DMS79 treated with DMSO at 0.1 percent for 48 hours (cell line): ENCODE results near the gene KRTAP5-10.
"Not testable (repeated sequence)": the region's sequence is repeated elsewhere in the genome, so short reads cannot be mapped to it uniquely, and the experiment has no call there.

Experiments
- DNase-seq: peaks from one replicate; lab custom pipeline; 2025; lab: John Stamatoyannopoulos, UW

The KRTAP5-10 gene

DNA sequence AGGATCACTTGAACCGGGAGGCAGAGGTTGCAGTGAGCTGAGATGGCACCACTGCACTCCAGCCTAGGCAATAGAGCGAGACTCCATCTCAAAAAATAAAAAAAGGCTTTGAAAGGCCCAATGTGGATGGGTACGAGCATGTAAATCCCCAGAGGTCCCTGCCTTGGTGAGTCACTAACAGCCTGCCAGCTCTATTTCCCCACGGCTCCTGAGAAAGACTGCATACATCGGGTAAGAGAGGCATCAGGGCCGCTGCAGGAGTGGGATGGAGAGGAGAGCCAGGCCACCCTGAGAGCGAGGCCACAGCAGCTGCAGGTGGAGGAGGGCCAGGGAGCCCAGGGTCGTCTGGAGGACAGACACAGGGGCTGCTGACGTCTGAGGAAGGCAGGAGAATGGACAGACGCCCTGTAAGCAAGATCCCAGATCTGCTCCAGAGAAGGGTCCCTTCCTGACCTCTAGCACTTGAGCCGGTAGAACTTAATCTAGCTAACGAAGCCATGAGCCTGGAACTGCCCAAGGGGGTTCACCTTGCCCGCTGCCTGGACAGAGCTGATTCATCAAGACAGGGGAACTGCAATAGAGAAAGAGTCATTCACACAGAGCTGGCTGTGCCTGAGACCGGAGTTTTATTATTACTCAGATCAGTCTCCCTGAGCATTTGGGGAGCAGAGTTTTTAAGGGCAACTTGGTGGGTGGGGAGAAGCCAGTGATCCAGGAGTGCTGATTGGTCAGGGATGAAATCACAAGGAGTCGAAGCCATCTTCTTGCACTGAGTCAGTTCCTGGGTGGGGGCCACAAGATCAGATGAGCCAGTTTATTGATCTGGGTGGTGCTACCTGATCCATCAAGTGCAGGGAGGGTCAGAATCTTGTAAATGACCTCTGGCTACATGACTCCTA, 22.2 kb upstream of the KRTAP5-10 start:
- no peak for DNase-seq

DNA sequence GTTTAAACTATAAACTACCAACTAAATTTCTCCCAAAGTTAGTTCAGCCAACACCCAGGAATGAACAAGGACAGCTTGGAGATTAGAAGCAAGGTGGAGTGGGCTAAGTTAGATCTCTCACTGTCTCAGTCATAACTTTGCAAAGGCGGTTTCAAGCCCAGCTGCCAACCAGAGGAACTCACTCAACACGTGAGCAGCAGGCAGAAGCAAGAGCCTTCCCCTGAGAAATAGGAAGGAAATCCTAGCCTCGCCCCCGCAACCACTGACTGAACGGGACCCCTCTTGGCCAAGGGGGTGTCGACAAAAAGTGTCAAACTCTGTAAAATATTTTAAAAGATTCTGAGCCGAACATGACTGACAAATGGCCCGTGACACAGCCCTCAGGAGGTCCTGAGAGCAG, 21.5 kb upstream of the KRTAP5-10 start:
- DNase-seq = no peak

DNA sequence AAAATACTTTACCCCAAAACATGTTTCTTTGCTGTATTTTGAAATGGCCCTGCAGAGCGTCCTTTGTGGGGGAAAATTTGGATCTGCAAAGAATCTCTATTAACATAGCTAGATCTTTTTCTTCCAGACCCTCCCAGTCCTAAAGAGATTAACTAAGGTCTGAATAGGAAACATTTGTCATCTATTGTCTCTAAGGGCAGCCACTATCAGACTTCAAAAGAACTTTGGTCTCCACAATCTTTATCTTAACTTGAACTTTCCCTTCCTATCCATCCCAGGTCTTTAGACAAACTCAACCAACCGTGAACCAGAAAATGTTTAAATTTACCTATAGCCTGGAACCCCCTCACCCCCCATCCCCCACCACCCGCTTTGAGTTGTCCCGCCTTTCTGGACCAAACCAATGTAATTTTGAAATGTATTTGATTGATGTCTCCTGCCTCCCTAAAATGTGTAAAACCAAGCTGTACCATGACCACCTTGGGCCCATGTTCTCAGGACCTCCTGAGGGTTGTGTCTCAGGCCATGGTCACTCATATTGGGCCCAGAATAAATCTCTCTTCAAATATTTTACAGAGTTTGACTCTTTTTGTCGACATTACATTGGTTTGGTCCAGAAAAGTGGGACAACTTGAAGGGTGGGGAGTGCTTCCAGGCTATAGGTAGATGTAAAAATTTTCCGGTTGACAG, 20.7 kb upstream of the KRTAP5-10 start:
- DNase-seq = no peak

DNA sequence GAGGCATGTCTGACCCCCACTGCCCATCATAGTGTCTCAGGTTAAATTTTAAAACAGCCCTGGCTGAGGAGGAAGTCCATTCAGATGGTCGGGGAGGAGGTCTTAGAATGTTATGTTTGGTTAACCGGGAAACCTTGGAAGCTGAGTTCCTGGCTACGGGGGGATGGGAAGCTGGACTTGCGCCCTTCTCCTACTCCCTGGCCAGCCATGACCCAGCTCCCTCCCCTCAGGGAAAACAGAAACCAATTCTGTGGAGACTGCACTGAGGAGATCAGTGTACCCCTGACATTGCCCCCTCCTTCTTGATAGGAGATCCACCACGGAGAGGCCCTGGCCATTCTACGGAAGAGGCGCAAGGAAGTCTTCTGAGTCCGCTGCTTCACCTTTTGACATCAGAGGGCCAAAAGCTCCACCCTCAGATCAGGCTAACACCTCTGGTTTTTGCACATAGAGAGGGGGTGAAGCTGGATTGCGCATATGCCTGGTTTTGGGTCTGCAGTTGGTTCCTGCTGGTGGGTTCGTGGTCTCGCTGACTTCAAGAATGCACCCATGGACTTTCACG, 19.9 kb upstream of the KRTAP5-10 start:
- no peak for DNase-seq

DNA sequence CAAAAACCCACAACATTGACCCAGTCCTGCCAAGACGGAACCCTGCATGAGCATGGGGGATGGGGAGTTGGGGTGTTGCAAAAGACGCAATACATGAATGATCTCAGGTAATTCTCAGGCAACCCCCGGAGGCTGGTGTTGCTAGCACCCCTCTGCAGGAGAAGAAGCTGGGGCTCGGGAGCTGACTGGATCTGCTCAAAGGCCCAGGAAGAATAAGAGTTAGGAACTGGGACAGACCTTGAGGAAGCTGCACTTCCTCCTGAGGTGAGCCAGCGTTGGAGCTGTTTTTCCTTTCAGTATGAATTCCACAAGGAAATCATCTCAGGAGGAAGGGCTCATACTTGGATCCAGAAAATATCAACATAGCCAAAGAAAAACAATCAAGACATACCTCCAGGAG, 17.2 kb upstream of the KRTAP5-10 start, which contains the start of gene KRTAP5-9:
Gene KRTAP5-9, plus strand, starts transcription at position 301 of the 400 bp plus-strand sequence. CDS start 238 bp downstream, outside the sequence.
- DNase-seq = no peak

DNA sequence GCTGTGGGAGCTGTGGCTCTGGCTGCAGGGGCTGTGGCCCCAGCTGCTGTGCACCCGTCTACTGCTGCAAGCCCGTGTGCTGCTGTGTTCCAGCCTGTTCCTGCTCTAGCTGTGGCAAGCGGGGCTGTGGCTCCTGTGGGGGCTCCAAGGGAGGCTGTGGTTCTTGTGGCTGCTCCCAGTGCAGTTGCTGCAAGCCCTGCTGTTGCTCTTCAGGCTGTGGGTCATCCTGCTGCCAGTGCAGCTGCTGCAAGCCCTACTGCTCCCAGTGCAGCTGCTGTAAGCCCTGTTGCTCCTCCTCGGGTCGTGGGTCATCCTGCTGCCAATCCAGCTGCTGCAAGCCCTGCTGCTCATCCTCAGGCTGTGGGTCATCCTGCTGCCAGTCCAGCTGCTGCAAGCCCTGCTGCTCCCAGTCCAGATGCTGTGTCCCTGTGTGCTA, 16.6 kb upstream of the KRTAP5-10 start:
- no peak for DNase-seq

DNA sequence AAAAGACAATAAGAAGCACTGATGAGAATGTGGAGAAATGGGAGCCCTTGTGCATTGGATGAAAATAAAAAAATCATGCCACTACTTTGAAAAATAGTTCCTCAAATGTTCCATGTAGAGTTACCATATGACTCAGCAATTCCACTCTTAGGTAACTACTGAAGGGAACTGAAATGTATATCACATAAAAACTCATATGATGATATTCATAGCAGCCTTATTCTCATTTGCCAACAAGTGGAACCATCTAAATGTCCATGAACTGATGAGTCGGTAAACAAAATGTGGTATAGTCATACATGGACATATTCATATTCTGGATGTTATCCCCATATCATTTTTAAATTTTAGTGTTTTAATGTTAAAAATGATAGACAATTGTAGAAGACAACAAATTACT, 13.7 kb upstream of the KRTAP5-10 start:
- no peak for DNase-seq

DNA sequence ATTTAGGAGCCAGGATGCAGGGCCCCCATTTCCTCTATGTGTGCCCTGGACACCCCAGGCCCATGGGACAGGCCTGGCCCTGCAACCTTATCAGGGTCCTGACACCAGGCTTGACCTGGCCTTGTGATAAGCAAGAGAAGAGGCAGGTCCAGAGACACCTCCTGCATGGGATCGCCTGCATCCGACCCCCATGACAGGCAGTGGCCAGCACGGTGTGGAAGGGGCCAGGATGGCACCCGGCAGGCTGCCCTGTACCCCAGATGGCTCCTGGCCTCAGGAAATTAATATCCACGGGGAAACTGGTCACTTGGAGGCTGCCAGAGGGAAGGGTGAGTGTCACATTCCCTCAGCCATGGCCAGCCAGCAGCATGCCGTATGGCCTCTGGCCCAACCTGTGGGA, 10.4 kb upstream of the KRTAP5-10 start:
- DNase-seq = no peak

DNA sequence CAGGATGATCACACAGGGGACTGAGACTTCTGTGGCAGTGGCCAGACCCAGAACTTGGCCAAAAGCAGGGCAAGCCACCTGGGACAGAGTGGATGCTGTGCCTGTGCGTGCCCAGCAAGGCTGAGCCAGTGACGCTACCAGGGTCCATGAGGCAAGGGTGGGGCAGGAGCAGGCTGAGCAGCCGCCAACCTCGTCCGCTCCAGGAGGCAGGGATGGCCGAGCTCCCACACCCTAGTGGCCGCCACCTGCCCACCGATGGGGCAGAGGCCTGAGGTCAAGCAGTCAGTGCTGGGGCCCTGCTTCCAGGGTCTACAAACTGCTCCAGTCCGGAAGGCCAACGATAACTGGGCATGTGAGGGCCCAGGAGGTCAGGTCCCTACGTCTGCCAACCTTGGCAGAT, 9.9 kb upstream of the KRTAP5-10 start:
- DNase-seq = no peak

DNA sequence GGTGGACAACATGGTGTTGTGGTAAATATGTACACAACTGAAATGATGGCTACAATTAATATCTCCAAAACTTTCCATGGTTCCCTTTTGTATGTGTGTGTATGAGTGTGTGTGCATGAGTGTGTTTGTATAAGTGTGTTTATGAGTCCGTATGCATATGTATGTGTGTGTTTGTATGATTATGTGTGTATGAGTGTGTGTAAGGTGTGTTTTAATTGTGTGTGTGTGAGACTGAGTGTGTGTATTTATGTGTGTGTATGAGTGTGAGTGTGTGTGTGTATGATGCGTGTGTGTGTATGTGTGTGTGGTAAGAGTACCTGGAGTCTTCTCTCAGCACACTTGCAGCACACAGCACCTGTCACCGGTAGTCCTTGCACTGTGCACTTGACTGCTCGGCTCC, 9.3 kb upstream of the KRTAP5-10 start:
- DNase-seq = no peak

DNA sequence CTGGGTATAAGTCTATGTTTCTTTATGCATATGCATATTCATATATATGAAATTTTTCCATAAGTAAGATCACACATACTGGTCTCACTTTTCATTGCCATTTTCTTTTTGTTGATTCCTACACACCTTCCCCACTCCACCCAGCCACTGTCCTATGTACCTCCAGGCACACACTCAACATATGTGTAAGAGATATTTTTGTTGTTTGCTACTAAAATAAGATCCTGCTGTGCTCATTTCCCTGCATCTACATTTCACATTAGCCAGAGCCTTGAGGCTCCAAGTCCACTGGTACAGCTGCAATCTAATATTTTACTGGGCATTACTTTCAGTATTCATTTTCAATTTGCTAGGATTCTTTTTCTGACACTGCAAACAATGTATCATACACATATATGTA, 8.1 kb upstream of the KRTAP5-10 start:
- no peak for DNase-seq

DNA sequence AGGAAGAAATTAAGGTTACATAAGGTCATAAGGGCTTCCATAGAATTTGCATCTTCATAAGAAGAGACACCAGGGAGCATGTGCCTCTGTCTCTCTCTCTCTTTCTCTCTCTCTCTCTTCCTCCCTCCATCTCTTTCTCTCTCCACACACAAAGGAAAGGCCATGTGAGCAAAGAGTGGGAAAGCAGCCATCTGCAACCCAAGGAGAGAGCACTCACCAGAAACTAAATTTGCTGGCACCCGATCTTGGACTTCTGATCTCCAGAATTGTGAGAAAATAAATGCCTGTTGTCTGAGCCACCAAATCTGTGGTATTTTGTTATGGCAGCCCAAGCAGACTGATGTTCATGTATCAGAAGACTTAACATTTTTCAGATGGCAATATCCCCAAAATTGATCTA, 6.4 kb upstream of the KRTAP5-10 start:
- no peak for DNase-seq

DNA sequence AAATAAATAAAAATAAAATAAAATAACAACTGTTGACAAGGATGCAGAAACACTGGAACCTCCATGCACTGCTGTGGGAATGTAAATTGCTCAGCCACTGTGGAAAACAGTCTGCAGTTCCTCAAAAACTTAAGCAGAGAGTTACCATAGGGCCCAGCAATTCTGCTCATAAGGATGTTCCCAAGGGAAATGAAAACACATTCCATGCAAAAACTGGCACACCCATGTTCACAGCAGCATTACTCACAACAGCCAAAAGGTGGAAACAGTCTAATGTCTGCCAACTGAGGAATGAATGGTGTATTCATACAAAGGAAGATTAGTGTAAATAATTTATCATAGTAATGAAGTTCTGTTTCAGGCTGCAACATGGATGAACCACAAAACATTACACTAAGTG, 3.2 kb upstream of the KRTAP5-10 start:
- no peak for DNase-seq

DNA sequence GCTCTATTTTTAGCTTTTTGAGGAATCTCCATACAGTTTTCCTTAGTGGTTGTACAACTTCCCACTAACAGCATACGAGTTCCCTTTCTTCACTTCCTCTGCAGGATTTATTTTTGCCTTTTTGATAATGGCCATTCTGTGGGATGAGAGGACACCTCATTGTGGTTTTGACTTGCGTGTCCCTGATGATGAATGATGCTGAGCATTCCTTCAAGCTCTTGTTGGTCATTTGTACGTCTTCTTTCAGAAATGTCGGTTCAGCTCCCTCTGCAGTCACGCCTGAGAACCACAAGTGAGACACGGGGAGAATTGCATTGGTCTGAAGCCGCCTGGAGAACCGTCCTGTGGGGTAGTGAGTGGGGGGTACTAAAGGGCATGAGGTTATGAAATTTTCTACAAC, 2.0 kb upstream of the KRTAP5-10 start:
- no peak for DNase-seq

DNA sequence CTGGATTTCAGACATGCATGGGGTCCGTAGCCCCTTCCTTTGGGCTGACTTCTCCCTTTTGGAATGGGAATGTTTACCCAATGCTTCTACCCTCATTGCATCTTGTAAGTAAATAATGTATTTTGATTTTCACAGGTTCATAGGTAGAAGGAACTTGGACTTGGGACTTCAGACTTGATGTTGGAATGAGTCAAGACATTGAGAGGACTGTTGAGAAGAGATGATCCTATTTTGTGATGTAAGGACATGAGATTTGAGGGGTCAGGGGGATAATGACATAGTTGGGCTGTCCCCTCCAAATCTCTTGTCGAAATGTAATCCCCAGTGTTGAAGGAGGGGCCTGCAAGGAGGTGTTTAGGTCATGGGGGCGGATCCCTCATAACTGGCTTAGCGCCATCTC, 933 bp upstream of the KRTAP5-10 start:
- DNase-seq = no peak

DNA sequence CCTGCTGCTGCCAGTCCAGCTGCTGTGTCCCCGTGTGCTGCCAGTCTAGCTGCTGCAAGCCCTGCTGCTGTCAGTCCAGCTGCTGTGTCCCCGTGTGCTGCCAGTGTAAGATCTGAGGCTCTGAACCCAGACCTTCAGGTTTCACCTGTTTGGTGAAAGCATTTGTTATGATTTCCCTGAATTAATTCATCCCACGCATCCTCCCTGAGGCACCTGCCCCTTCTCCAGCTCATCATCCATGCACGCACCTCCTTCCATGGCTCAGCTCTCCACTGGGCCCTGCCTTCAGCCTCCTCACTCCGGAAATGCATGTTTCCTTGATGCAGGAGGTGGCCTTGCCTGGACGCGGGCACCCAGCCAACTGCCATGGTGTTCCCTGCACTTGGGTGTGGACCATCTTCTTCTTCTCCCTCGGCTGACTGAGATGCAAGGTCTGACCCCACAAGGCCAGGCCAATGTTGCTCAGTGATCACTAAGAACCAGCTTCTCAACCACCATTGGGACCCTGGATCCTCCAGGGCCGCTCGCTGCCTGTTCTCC, 788 bp downstream of the KRTAP5-10 start:
- DNase-seq = no peak

DNA sequence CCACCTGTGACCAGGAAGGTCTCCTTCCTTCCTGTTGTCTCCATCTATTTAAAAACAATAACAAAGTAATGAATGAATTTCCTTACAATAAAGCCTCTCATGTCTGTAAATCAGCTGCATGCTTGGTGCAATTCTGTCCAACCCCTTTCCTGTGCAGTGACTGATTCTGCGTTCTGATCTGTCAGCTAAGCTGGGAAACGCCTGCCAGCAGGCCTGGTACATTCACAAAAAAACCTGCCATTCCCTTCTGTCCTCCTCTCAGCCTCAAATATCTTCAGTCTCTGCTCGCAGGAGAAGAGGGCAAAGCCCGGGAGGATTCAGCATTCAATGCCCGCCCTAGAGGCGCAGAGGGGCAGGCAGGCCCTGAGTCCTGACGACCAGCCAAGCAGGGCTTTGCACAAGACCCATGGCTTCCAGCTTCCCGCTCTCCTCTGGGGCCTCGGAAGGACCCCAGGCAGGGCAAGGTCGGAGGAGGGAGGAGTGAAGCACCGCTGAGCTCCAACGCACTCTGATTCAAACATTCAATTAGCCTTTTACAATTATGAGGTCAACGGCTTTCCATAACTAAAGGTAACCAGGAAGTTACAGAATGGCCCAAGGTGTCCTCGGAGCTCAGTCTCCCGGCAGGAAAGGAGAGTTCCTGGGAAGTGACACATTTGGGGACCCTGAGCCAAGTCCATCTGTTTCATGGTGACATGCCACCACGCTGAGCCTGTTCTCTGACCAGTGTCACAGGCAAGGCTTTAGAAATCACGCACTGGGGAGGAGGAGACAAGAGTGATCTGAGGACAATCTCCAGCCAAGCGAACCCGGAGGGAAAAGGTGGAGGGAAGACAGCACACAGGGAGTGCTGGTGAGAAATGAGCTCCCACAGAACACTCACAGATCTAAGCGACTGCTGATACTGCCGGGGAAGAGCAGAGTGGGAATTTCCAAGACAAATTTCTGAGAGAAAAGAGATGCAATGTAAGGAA, 1.6 kb downstream of the KRTAP5-10 start:
- DNase-seq = not testable (repeated sequence)

DNA sequence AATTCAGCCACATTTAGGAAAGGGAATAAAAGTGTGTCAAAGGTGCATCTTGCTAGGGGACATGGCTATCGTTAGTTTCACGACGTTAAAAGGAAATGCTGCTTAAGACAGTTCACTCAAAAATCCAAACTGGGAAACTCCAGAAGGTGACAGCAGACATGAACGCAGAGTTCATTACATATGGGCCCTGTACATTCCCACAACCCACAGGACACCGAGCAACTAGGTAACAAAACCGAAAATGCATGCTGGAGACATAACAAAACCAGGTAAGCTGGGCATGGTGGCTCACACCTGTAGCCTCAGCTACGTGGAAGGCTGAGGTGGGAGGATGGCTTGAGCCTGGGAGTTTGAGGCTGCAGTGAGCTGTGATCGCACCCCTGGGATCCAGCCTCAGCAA, 2.3 kb downstream of the KRTAP5-10 start:
- not testable (repeated sequence) for DNase-seq

DNA sequence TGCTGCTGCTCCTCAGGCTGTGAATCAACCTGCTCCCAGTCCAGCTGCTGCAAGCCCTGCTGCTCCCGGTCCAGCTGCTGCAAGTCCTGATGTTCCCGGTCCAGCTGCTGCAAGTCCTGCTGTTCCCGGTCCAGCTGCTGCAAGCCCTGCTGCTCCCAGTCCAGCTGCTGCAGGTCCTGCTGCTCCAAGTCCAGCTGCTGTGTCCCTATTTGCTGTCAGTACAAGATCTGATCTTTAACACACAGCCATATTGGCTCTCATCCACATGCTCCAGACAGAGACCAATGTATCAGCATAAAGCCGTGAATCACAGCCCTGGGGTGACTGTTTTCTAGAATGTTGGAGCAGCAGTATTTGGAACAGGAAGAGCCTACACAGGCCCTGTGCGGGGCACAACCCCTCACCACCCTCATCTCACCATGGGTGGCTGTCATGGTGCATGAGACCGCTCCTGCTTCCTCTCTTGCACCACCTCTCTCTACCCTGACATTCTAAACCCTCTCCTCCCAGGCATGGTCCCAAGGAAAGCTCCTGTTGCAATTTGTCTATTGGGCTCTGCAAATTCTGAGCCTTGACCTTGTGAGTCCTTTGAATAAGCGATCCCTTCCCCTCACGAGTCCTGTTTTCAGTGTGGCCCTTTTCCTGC, 3.5 kb downstream of the KRTAP5-10 start:
- no peak for DNase-seq

DNA sequence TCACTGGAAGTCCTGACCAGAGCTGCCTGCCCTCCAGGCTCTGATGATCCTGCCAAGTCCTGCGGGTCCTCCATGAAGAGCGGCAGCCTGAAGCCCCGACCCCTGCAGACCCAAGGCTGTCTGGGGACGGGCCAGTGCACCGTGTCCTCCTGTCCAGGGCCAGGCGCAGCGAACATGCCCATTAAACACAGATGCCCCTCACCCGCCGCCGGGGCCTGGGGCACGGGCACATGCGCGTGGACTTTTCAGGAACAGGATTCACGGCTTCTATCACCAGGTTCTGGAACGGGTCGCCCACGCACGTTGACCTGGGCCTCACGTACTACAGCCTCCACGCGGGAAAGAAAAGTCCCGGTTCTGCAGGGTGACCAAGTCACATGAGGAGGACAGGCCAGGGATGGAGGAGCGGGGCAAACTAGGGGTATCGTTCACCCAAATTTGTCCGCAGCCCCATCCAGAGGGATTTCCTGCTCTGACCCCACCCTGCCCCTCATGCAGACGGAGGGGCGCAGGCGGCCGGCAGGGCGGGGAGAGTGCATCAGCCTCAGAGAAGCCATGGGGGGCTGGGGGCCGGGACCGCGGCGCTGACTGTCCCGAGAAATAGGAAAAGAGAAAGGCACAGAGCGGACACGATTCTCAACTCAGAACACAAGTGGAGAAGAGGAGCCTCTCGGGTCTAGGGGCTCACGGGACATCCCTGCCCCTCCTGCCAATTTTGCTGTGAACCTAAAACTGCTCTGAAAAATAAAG, 5.9 kb downstream of the KRTAP5-10 start:
- DNase-seq = not testable (repeated sequence)
